CD4-positive, alpha-beta T cell treated with Interleukin-12 subunit alpha and Interleukin-12 subunit beta, for 1 hour (primary cell): Measurements from ENCODE around the gene NPAS1.

ENCODE experiments used
- DNase-seq: peaks from one replicate; pipeline ENCODE4 v3.0.0-alpha.2; 2020

NPAS1 gene, protein sequence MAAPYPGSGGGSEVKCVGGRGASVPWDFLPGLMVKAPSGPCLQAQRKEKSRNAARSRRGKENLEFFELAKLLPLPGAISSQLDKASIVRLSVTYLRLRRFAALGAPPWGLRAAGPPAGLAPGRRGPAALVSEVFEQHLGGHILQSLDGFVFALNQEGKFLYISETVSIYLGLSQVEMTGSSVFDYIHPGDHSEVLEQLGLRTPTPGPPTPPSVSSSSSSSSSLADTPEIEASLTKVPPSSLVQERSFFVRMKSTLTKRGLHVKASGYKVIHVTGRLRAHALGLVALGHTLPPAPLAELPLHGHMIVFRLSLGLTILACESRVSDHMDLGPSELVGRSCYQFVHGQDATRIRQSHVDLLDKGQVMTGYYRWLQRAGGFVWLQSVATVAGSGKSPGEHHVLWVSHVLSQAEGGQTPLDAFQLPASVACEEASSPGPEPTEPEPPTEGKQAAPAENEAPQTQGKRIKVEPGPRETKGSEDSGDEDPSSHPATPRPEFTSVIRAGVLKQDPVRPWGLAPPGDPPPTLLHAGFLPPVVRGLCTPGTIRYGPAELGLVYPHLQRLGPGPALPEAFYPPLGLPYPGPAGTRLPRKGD

DNA sequence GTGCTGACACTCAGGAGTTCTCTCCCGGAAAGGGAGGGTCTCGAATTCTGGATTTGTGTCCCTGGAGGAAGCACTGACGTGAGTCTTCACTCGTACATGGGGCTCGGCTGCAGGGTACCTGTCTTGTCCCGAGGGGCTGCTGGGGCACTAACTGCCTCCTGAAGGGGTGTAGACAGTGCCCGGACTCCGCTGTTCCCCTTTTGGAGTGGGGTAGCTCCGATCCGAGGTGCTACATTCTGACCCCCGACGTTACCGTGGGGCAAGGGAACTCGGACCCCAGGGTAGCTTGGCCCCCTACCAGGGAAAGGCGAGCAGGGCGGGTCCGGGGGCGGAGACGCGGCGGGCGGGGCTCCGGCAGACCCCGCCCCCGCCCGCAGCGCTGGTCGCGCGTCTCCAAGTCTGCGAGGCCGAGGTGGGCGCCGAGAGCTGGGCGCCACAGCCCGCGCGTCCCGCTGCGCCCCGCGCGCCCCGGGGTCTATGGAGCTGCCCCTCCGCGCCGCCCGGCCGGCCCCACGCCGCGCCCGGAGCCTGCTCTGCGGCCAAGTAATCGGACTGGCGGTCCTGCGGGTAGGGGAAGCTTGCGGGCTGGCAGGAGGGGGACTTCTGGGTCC, at the start of gene NPAS1:
TSS of gene NPAS1 (plus strand) at position 407 of the 611 bp plus-strand sequence. CDS start 1,211 bp downstream, outside the sequence.
- DNase-seq = no peak

DNA sequence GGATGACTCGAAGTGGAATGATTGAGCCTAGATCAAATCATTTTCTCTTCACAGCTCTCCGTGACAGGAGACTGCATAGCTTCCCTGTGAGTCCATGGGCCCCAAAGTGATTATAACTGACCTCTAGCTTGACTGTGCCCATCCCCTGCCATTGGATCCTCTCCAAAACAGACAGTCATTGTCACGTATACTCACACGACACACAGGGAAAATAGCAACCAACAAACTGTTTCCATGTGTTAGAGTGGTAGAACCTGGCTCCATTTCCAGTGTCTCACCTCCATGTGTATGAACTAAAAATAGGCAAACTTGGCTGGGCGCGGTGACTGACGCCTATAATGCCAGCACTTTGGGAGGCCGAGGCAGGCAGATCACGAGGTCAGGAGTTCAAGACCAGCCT, 48.8 kb upstream of the NPAS1 start:
- no peak for DNase-seq

GRCh38 chr19:46972311-46972710, 47.3 kb upstream of the NPAS1 start:
- DNase-seq = no peak

DNA sequence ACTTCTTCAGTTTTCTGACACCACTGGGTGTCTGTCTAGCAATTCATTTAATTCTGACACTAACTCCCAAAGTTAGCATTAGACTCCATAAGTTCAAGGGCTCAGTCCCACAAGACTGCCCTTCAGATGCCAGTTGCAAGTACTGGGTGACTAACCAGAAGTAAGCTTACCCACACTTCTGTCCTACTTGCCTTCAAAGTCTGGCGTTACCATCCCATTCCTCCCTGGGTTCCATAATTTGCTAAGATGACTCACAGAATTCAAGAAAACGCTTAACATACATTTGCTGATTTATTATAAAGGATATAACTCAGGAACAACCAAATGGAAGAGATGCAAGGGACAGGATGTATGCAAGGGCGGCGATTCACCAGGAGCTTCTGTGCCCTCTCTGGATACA, 45.5 kb upstream of the NPAS1 start:
- DNase-seq = no peak

DNA sequence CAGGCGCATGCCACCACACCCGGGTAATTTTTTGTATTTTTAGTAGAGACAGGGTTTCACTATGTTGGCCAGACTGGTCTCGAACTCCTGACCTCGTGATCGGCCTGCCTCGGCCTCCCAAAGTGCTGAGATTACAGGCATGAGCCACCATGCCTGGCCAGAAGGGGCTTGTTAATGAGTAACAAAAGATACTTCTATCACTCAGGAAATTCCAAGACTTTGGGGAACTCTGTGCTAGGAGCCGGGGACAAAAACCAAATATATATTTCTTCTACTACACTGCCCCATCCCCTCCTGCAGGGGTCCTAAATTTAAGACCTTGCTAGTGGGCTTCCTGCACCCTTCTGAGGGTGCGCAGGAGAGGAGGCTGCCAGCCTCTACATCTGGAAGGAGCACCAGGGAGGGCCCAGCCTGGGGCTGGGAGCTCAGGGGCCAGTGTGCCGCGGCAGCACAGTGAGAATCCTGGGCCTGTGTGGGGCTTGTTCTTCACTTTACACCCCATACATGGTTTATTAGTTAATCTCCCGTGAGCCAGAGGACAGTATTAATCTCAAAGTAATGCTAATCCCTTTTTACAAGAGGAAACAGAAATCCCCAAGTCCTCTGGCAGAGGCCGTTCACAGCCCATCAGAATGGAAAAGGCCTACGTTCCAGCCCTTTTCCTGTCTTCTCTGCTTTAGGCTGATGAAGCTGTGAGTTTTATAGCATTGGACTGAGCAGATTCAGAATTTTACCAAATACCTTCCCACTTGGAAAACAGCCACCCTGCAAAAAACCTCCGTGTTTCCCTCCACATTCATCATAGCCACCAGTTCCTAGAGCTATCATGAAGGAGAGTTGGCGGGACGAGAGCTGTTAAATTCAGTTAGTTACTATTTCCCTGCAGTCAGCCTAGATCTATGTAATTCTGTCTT, 44.4 kb upstream of the NPAS1 start:
- no peak for DNase-seq

GRCh38 chr19:46975925-46976782, 43.5 kb upstream of the NPAS1 start:
- no peak for DNase-seq

DNA sequence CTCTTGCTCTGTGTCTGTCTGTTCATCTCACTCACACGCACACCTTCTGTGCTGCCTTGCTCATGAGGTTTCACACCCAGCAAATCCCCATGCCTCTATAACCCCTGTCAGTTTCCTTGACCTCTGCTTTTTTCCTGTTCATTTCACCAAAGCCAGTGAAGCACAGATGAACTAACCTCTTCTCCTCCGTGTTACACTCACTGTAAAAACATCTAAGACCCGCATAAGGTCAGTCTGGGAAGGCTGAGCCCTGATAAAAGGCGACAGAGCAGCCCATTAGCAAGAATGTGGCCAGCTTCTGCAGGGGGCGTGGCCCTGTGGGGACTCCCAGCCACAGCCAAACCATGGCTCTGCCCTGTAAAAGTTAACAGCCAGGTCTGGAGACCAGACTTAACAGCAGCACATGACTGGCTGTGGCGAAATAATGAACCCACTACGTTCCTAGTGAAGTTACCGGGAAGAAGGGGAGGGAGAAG, 42.8 kb upstream of the NPAS1 start:
- DNase-seq = no peak

GRCh38 chr19:46977548-46977947, 42.1 kb upstream of the NPAS1 start:
- DNase-seq = no peak

GRCh38 chr19:46978171-46978869, 41.3 kb upstream of the NPAS1 start:
- peak; percentile 30 for DNase-seq

GRCh38 chr19:46979126-46980105, 40.2 kb upstream of the NPAS1 start:
- no peak for DNase-seq

- DNase-seq = no peak
Measured at GRCh38 chr19:46980761-46981160, 38.9 kb upstream of the NPAS1 start.

- DNase-seq = no peak
Measured at GRCh38 chr19:46981286-46981945, 38.2 kb upstream of the NPAS1 start.

DNA sequence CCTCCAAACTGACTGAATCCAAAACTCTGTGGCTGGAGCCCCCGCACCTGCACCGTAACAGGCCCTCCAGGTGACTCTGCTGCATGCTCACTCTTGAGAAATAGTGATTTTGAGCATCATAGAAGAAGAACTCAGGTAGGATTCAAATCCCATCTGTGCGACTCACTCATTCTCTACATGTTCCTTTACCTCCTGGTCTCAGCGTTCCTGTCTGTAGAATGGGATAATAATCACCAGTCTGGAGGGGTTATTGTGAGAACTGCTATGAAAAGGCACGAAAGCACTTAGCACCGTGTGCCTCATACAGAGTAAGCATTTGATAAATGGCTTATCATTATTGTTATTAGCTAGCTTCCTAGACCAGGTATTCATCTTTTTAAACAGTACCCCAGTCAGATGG, 36.5 kb upstream of the NPAS1 start:
- no peak for DNase-seq

DNA sequence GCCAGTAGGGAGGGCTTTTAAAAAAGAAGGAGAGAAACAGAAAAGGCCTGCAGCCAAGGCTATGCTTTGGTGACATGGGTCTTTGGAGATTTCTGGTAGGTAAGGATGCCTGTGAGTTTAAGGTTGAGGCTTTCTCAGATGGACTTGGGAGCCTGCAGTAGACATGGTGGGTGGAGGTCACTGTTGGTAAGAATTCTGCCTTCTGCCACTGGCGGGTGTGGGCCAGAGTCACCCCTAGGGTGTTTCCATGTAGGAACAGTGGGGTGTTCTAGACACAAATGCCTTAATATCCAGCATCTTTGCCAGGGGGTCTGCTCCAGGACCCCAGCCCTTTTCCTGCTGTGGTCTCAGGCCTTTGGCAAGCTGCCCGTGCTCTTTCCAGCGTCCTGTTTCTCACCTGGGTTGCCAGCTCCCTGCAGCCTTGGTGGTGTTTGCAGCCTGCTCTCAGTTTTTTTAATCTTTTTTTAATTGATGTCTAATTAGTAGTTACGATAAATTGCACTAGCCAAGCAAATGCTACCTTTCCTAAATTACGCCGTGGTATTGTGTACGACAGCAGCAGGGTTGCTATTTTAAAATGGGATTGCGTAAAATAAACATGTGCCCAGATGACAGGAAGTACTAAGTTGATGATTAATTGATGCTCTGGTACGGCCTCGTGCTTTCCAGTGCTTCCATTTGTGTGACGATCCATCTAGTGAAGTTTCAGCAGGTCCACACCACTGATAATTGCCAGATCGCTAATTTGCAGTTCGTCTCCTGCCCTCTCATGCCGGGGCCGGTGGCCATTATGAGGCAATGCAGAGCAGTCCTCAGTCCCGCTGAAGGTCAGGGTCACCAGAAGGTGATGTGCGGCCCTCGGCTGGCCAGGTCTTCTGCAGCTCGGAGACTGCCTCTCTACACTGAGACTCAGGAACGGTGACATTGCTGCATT, 35.3 kb upstream of the NPAS1 start:
- no peak for DNase-seq

- DNase-seq = no peak
Measured at GRCh38 chr19:46985542-46986415, 33.9 kb upstream of the NPAS1 start.

GRCh38 chr19:46988614-46989230, 30.9 kb upstream of the NPAS1 start:
- no peak for DNase-seq
